ENCODE results near the gene PHB1.

Gene PHB1

DNA sequence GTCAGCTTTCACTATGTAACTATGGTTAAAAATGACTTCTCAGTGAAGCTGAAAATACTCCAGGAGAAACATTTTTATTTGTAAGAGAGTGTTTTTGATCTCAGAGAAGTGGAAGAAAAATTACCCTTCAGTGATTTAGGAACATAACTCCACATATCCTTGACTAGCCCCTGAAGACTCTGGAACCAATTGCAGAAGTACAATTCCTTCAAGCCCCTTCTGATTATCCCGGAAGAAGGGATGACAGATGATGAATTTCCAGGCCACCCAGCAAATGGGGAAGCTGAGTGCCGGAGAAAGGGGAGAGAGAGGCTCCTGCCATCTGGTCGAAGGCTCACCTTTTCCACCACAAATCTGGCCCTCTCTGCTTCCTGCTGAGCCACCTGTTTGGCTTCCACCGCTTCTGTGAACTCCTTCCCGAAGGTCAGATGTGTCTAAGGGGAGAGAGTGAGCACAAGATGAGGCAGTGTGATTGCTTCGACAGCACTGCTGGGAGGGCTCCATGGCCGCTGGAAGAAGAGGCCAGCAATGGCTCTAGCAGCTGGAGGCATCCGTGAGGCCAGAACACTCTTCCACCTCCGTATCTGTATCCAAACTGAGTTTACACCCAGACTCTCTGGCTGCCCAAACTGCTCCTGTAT is 8.1 kb downstream of the PHB1 start (continued):
- TF ChIP-seq ZNF391 (tag by site-specific recombination; IDR thresholded peaks at IDR 0.05; ENCODE audit: borderline replicate concordance, low read depth) (no peak), SETDB1 (IDR thresholded peaks at IDR 0.05; ENCODE audit: insufficient read length, low read length) (no peak)
- TF ChIP-seq, protein P1, sequence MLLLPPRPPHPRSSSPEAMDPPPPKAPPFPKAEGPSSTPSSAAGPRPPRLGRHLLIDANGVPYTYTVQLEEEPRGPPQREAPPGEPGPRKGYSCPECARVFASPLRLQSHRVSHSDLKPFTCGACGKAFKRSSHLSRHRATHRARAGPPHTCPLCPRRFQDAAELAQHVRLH (tag by site-specific recombination; IDR thresholded peaks at IDR 0.05) = no peak

DNA sequence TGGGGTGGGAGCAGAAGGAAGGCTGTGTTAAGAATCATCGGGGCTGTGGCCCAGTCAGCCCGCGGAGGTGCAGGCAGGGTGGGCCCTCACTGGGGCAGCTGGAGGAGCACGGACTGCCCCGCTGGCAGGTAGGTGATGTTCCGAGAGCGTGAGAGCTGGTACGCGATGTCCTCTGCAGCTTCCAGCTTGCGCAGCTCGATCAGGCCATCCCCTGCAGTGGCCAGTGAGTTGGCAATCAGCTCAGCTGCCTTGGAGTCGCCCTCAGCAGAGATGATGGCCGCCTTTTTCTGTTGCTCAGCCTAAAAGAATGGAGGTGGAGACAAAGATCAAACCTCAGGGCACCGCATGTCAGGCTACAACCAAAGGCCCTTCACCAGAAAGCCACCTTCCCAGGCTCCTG is 9.8 kb downstream of the PHB1 start:
- ChIA-PET CTCF (interaction anchor here (8.6 kb wide), 1 partner anchor 151 kb away, joined by 174 read pairs; no protein-coding TSS in a partner anchor), POLR2A (interaction anchor here (2.6 kb wide), 1 partner anchor 9 kb away, joined by 9 read pairs; the partner anchor contains the start of gene PHB1)
- Histone ChIP-seq H3K27ac (ENCODE audit: extremely low read depth, low read depth, low read length) (no peak overlapping the region), H3K36me3 (ENCODE audit: control insufficient read depth in 2 of 2, insufficient read depth in 1 of 2, low read length in 2 of 2) (peaks cover 34 to 79% of the 10 kb centered on the region in 2 experiments), H3K4me3 (ENCODE audit: low read depth, low read length) (no peak overlapping the region), H3K9me3 (ENCODE audit: control insufficient read depth, insufficient read depth, low read depth, low read length) (no peaks in the 10 kb centered on the region), H3K4me1 (ENCODE audit: control insufficient read depth, insufficient read depth, low read length) (no peaks in the 10 kb centered on the region; the same call in 1 of the 2 replicates)
- TF ChIP-seq, protein P2, sequence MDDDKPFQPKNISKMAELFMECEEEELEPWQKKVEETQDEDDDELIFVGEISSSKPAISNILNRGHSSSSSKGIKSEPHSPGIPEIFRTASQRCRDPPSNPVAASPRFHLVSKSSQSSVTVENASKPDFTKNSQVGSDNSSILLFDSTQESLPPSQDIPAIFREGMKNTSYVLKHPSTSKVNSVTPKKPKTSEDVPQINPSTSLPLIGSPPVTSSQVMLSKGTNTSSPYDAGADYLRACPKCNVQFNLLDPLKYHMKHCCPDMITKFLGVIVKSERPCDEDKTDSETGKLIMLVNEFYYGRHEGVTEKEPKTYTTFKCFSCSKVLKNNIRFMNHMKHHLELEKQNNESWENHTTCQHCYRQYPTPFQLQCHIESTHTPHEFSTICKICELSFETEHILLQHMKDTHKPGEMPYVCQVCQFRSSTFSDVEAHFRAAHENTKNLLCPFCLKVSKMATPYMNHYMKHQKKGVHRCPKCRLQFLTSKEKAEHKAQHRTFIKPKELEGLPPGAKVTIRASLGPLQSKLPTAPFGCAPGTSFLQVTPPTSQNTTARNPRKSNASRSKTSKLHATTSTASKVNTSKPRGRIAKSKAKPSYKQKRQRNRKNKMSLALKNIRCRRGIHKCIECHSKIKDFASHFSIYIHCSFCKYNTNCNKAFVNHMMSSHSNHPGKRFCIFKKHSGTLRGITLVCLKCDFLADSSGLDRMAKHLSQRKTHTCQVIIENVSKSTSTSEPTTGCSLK (tag by site-specific recombination; IDR thresholded peaks at IDR 0.05) = no peak
- no peak for TF ChIP-seq ZNF404 (tag by site-specific recombination; IDR thresholded peaks at IDR 0.05)
- no peak for TF ChIP-seq KLF1 (tag by site-specific recombination; IDR thresholded peaks at IDR 0.05)
- TF ChIP-seq, protein P3, sequence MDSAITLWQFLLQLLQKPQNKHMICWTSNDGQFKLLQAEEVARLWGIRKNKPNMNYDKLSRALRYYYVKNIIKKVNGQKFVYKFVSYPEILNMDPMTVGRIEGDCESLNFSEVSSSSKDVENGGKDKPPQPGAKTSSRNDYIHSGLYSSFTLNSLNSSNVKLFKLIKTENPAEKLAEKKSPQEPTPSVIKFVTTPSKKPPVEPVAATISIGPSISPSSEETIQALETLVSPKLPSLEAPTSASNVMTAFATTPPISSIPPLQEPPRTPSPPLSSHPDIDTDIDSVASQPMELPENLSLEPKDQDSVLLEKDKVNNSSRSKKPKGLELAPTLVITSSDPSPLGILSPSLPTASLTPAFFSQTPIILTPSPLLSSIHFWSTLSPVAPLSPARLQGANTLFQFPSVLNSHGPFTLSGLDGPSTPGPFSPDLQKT (IDR thresholded peaks at IDR 0.05; ENCODE audit: borderline replicate concordance, low read depth, low read length) = no peak
- no peak for TF ChIP-seq ZNF670 (tag by site-specific recombination; IDR thresholded peaks at IDR 0.05; ENCODE audit: low read depth)
- TF ChIP-seq KLF16 (tag by site-specific recombination; IDR thresholded peaks at IDR 0.05) = no peak

DNA sequence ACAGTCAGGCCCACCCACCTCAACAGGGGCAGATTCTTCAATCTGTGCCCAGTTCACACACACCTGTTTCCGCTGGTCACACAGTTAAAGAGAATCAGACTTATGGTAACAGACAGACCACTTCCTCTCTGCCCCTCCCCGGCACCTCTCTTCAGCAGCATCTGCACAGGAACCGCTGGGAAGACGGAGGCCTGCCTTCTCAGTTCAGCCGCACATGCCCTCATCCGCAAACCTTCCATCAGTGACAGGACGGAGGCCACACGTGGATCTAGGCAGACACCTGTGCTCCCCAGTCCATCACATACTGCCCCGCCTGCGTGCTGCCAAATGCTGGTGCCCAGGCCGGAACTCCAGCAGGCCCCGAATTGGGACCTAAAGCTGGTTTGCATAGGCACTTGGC is 10.3 kb downstream of the PHB1 start:
- POLR2A ChIA-PET = interaction anchor here (2.6 kb wide), 1 partner anchor 10 kb away, joined by 9 read pairs; the partner anchor contains the start of gene PHB1
- H3K36me3 ChIP-seq (ENCODE audit: control insufficient read depth in 2 of 2, insufficient read depth in 1 of 2, low read length in 2 of 2) = peaks cover 29 to 73% of the 10 kb centered on the region in 2 experiments
- no peak overlapping the region for H3K27ac ChIP-seq (ENCODE audit: extremely low read depth, low read depth, low read length)
- H3K4me1 ChIP-seq (ENCODE audit: control insufficient read depth, insufficient read depth, low read length) = no peaks in the 10 kb centered on the region; the same call in 1 of the 2 replicates
- H3K4me3 ChIP-seq (ENCODE audit: low read depth, low read length) = no peak overlapping the region
- CTCF ChIA-PET = interaction anchor here (8.6 kb wide), 1 partner anchor 152 kb away, joined by 174 read pairs; no protein-coding TSS in a partner anchor
- no peaks in the 10 kb centered on the region for H3K9me3 ChIP-seq (ENCODE audit: control insufficient read depth, insufficient read depth, low read depth, low read length)
- TF ChIP-seq ZFHX2 (tag by site-specific recombination; conservative IDR thresholded peaks at IDR 0.05) (no peak), ZNF707 (tag by site-specific recombination; IDR thresholded peaks at IDR 0.05) (no peak), ZNF677 (tag by site-specific recombination; IDR thresholded peaks at IDR 0.05) (no peak), ZNF114 (tag by site-specific recombination; IDR thresholded peaks at IDR 0.05) (no peak), ZNF175 (tag by site-specific recombination; IDR thresholded peaks at IDR 0.05) (no peak), KLF7 (tag by site-specific recombination; IDR thresholded peaks at IDR 0.05; ENCODE audit: borderline replicate concordance) (no peak), HOXC10 (CRISPR knock-in tag; IDR thresholded peaks at IDR 0.05) (no peak), YY1 (tag by site-specific recombination; IDR thresholded peaks at IDR 0.05) (no peak), SCRT1 (tag by site-specific recombination; IDR thresholded peaks at IDR 0.05; ENCODE audit: borderline replicate concordance) (no peak), KLF8 (tag by site-specific recombination; IDR thresholded peaks at IDR 0.05) (no peak), ZNF664 (tag by site-specific recombination; IDR thresholded peaks at IDR 0.05) (no peak), TCF7L2 (IDR thresholded peaks at IDR 0.05; ENCODE audit: borderline replicate concordance, low read depth, low read length) (no peak), ZNF169 (tag by site-specific recombination; IDR thresholded peaks at IDR 0.05) (no peak), ZNF214 (tag by site-specific recombination; IDR thresholded peaks at IDR 0.05; ENCODE audit: borderline replicate concordance) (no peak)
- TF ChIP-seq, protein P4, sequence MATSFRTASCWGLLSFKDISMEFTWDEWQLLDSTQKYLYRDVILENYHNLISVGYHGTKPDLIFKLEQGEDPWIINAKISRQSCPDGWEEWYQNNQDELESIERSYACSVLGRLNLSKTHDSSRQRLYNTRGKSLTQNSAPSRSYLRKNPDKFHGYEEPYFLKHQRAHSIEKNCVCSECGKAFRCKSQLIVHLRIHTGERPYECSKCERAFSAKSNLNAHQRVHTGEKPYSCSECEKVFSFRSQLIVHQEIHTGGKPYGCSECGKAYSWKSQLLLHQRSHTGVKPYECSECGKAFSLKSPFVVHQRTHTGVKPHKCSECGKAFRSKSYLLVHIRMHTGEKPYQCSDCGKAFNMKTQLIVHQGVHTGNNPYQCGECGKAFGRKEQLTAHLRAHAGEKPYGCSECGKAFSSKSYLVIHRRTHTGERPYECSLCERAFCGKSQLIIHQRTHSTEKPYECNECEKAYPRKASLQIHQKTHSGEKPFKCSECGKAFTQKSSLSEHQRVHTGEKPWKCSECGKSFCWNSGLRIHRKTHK (tag by site-specific recombination; IDR thresholded peaks at IDR 0.05) = no peak
- TF ChIP-seq, protein P5, sequence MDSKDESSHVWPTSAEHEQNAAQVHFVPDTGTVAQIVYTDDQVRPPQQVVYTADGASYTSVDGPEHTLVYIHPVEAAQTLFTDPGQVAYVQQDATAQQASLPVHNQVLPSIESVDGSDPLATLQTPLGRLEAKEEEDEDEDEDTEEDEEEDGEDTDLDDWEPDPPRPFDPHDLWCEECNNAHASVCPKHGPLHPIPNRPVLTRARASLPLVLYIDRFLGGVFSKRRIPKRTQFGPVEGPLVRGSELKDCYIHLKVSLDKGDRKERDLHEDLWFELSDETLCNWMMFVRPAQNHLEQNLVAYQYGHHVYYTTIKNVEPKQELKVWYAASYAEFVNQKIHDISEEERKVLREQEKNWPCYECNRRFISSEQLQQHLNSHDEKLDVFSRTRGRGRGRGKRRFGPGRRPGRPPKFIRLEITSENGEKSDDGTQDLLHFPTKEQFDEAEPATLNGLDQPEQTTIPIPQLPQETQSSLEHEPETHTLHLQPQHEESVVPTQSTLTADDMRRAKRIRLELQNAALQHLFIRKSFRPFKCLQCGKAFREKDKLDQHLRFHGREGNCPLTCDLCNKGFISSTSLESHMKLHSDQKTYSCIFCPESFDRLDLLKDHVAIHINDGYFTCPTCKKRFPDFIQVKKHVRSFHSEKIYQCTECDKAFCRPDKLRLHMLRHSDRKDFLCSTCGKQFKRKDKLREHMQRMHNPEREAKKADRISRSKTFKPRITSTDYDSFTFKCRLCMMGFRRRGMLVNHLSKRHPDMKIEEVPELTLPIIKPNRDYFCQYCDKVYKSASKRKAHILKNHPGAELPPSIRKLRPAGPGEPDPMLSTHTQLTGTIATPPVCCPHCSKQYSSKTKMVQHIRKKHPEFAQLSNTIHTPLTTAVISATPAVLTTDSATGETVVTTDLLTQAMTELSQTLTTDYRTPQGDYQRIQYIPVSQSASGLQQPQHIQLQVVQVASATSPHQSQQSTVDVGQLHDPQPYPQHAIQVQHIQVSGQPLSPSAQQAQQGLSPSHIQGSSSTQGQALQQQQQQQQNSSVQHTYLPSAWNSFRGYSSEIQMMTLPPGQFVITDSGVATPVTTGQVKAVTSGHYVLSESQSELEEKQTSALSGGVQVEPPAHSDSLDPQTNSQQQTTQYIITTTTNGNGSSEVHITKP (tag by site-specific recombination; IDR thresholded peaks at IDR 0.05) = no peak
